ENCODE results near the gene TAL1.

TAL1 gene

GRCh38 chr1:47186267-47187185, 45.5 kb downstream of the TAL1 start:
- DNase-seq = no peak

GRCh38 chr1:47184822-47185677, 47.0 kb downstream of the TAL1 start:
- no peak for DNase-seq

GRCh38 chr1:47184090-47184821, 47.8 kb downstream of the TAL1 start:
- no peak for DNase-seq

- DNase-seq = no peak
Measured at GRCh38 chr1:47183308-47184089, 48.5 kb downstream of the TAL1 start.

- DNase-seq = peak; percentile 37
Measured at GRCh38 chr1:47182676-47183235, 49.3 kb downstream of the TAL1 start.

GRCh38 chr1:47181955-47182675, 49.9 kb downstream of the TAL1 start:
- DNase-seq = peak; percentile 94

GRCh38 chr1:47181095-47181954, 50.7 kb downstream of the TAL1 start:
- DNase-seq = peak; percentile 99

GRCh38 chr1:47180603-47181094, 51.4 kb downstream of the TAL1 start:
- DNase-seq = peak; percentile 95

GRCh38 chr1:47179988-47180563, 51.9 kb downstream of the TAL1 start:
- peak; percentile 95 for DNase-seq

GRCh38 chr1:47179017-47179987, 52.7 kb downstream of the TAL1 start:
- DNase-seq = peak; percentile 98

GRCh38 chr1:47178654-47179016, 53.4 kb downstream of the TAL1 start:
- no peak for DNase-seq

- no peak for DNase-seq
Measured at GRCh38 chr1:47178020-47178419, 54.0 kb downstream of the TAL1 start.

- DNase-seq = peak; percentile 81
Measured at GRCh38 chr1:47175227-47175934, 56.6 kb downstream of the TAL1 start.

- no peak for DNase-seq
Measured at GRCh38 chr1:47174656-47175020, 57.4 kb downstream of the TAL1 start.

- DNase-seq = no peak
Measured at GRCh38 chr1:47172782-47173181, 59.2 kb downstream of the TAL1 start.

All from OCI-M1 (cell line).